HCT116 (cell line): ENCODE measurements around the gene CBX7. TPM values are rescaled to one million over a fixed set of nuclear protein-coding genes. Genes with fewer than 3 reads are reported as not detected.

Experiments used
- ATAC-seq: fragments of 200-7000 bp; cut with Tn5 transposase; 2 replicates; pipeline ENCODE4 v1.9.1; 2020; ENCODE audit warnings: mild to moderate bottlenecking, moderate library complexity
- BruUV-seq: library from RNA; stranded (reverse); fragments of 400-500 nt; replicated peaks from 2 replicates; lab custom pipeline; 2021; lab: Mats Ljungman, UMichigan
- CTCF ChIA-PET: fragments of 300-600 bp; sonication (Branson Sonifier 250); formaldehyde crosslinking; loops from one replicate; lab custom pipeline; 2021; ENCODE audit warnings: antibody characterized with exemption; lab: Charles Lee
- POLR2A ChIA-PET: fragments of 300-600, 350-600 bp; sonication (Branson Sonifier 250); formaldehyde crosslinking; loops from one replicate; lab custom pipeline; 2021; ENCODE audit warnings: antibody characterized with exemption; lab: Charles Lee
- RAD21 ChIA-PET, 2 experiments: fragments of 300-600 bp; sonication (Branson Sonifier 250); formaldehyde crosslinking; loops; one replicate each; lab custom pipeline; 2023; ENCODE audit warnings: low total read pairs in 2 of 2; ENCODE audit not compliant: uncharacterized antibody in 2 of 2, unreplicated experiment in 2 of 2, low non-redundant PET in 1 of 2; lab: Charles Lee
- DNase-seq: peaks from one replicate; pipeline ENCODE4 v3.0.0-alpha.2; 2010; ENCODE audit warnings: low read depth, low spot score
- H2AFZ ChIP-seq: fragments of 200-600 bp; shearing (Covaris generic), sonication (generic); 2 replicates; pipeline ENCODE4 v1.6.1; 2017; ENCODE audit warnings: low read depth, mixed run types, mixed read lengths, antibody characterized with exemption, low read length; ENCODE audit not compliant: poor library complexity, severe bottlenecking
- H3K27ac ChIP-seq: 2 replicates; pipeline ENCODE4 v1.5.1; 2012; ENCODE audit warnings: low read depth, low read length
- H3K27me3 ChIP-seq: fragments of 200-600 bp; sonication (generic); 2 replicates; pipeline ENCODE4 v1.6.1; 2016; ENCODE audit warnings: mixed run types, low read length, mixed read lengths; ENCODE audit not compliant: insufficient read depth
- H3K36me3 ChIP-seq, 2 experiments: fragments of 200-500 bp in 1 of 2; fragments of 200-600 bp in 1 of 2; sonication (Bioruptor generic) in 1 of 2; sonication (generic) in 1 of 2; 2 replicates each; pipeline versions ENCODE4 v1.5.1 to v1.6.1; 2014 to 2016; ENCODE audit warnings: low read length in 2 of 2, inconsistent platforms in 1 of 2, mixed read lengths in 1 of 2, mixed run types in 1 of 2; ENCODE audit not compliant: insufficient read depth in 2 of 2, control insufficient read depth in 1 of 2
- H3K4me1 ChIP-seq, 2 experiments: fragments of 200-600 bp in 1 of 2; sonication (generic) in 1 of 2; 2 replicates each; pipeline versions ENCODE4 v1.5.1 to v1.6.1; 2012 to 2017; ENCODE audit warnings: low read length in 2 of 2, inconsistent platforms in 1 of 2, mild to moderate bottlenecking in 1 of 2, mixed read lengths in 1 of 2, mixed run types in 1 of 2, moderate library complexity in 1 of 2; ENCODE audit not compliant: insufficient read depth in 2 of 2, control insufficient read depth in 1 of 2
- H3K4me2 ChIP-seq: fragments of 200-600 bp; sonication (generic); 2 replicates; pipeline ENCODE4 v1.6.1; 2017; ENCODE audit warnings: mixed run types, low read length, mixed read lengths
- H3K4me3 ChIP-seq, 2 experiments: fragments of 200-600 bp in 1 of 2; sonication (generic) in 1 of 2; replicated peaks in 1 of 2; 2 replicates each; pipeline ENCODE4 v1.5.1; 2011 to 2016; ENCODE audit warnings: low read length in 2 of 2, control low read depth in 1 of 2, low read depth in 1 of 2, mild to moderate bottlenecking in 1 of 2, mixed read lengths in 1 of 2, mixed run types in 1 of 2
- H3K79me2 ChIP-seq: fragments of 200-600 bp; sonication (generic); 2 replicates; pipeline ENCODE4 v1.6.1; 2017; ENCODE audit warnings: mild to moderate bottlenecking, mixed run types, low read length, moderate library complexity, mixed read lengths; ENCODE audit not compliant: insufficient read depth
- H3K9ac ChIP-seq: fragments of 200-600 bp; sonication (generic); 2 replicates; pipeline ENCODE4 v1.6.1; 2016; ENCODE audit warnings: low read length, mixed read lengths
- H3K9me2 ChIP-seq: fragments of 200-600 bp; sonication (generic), shearing (Covaris generic); 2 replicates; pipeline ENCODE4 v1.6.1; 2017; ENCODE audit warnings: mixed run types, mild to moderate bottlenecking, moderate library complexity; ENCODE audit not compliant: insufficient read depth
- H3K9me3 ChIP-seq, 2 experiments: fragments of 200-500 bp in 1 of 2; fragments of 200-600 bp in 1 of 2; sonication (Bioruptor generic) in 1 of 2; sonication (generic) in 1 of 2; 2 replicates each; pipeline ENCODE4 v1.6.1; 2014 to 2017; ENCODE audit warnings: low read length in 2 of 2, mixed read lengths in 2 of 2, inconsistent platforms in 1 of 2, low read depth in 1 of 2, mild to moderate bottlenecking in 1 of 2, mixed run types in 1 of 2, moderate library complexity in 1 of 2; ENCODE audit not compliant: control insufficient read depth in 1 of 2, insufficient read depth in 1 of 2
- H4K20me1 ChIP-seq: fragments of 200-600 bp; sonication (generic), shearing (Covaris generic); 2 replicates; pipeline ENCODE4 v1.6.1; 2017; ENCODE audit warnings: mixed run types, mild to moderate bottlenecking, moderate library complexity; ENCODE audit not compliant: insufficient read depth
- CEBPB ChIP-seq: IDR thresholded peaks from 2 replicates; pipeline ENCODE4 v1.6.1; 2012; ENCODE audit warnings: low read depth
- EGR1 ChIP-seq: IDR thresholded peaks from 2 replicates; pipeline ENCODE4 v1.6.1; 2012; ENCODE audit warnings: low read depth
- EZH2 ChIP-seq: fragments of 200-600 bp; sonication (generic); IDR thresholded peaks from 2 replicates; pipeline ENCODE4 v1.6.1; 2017; ENCODE audit warnings: antibody characterized with exemption, mixed run types
- EZH2phosphoT487 ChIP-seq: fragments of 200-600 bp; IDR thresholded peaks from 2 replicates; pipeline ENCODE4 v1.6.1; 2018; ENCODE audit warnings: antibody characterized with exemption, borderline replicate concordance
- FOSL1 ChIP-seq: IDR thresholded peaks from 2 replicates; pipeline ENCODE4 v1.6.1; 2012; ENCODE audit warnings: low read depth
- JUND ChIP-seq: IDR thresholded peaks from 2 replicates; pipeline ENCODE4 v1.6.1; 2012
- MAX ChIP-seq: IDR thresholded peaks from 2 replicates; pipeline ENCODE4 v1.6.1; 2012
- POLR2A ChIP-seq: IDR thresholded peaks from 2 replicates; pipeline ENCODE4 v1.7.0; 2011; ENCODE audit warnings: borderline replicate concordance; ENCODE audit not compliant: insufficient read depth, insufficient read length; ENCODE audit errors: extremely low read depth
- RAD21 ChIP-seq: IDR thresholded peaks from 2 replicates; pipeline ENCODE4 v1.6.1; 2012; ENCODE audit warnings: low read depth, mild to moderate bottlenecking
- SIN3A ChIP-seq: IDR thresholded peaks from 2 replicates; pipeline ENCODE4 v1.6.1; 2012; ENCODE audit warnings: low read depth
- YY1 ChIP-seq: IDR thresholded peaks from 2 replicates; pipeline ENCODE4 v1.6.1; 2011; ENCODE audit warnings: low read length, low read depth, moderate library complexity, mild to moderate bottlenecking; ENCODE audit not compliant: insufficient replicate concordance; ENCODE audit errors: extremely low read depth
- ZFX ChIP-seq: fragments of 450-650 bp; IDR thresholded peaks from 2 replicates; pipeline ENCODE4 v1.6.1; 2017
- ZNF274 ChIP-seq: fragments of 200-500 bp; sonication (Bioruptor generic); IDR thresholded peaks from 2 replicates; pipeline ENCODE4 v1.6.1; 2014; ENCODE audit warnings: mild to moderate bottlenecking, low read depth, low read length, inconsistent platforms
- intact Hi-C: fragments of 100-400 bp; cut with micrococcal nuclease; formaldehyde crosslinking; loops from 2 replicates; pipeline ENCODE4 v1.10.0; 2022
- total RNA-seq: library from RNA; stranded (reverse); gene quantifications from one replicate; pipeline ENCODE4 v1.2.1, GENCODE V29; 2021; ENCODE audit not compliant: unreplicated experiment
- TF ChIP-seq, protein P1 (sequence below), 3 experiments: fragments of 200-600 bp in 1 of 3; sonication (generic) in 1 of 3; IDR thresholded peaks in 2 of 3; conservative IDR thresholded peaks in 1 of 3; 2 replicates each; pipeline ENCODE4 v1.5.1; 2012 to 2017; ENCODE audit warnings: low read depth in 2 of 3, low read length in 2 of 3, antibody characterized with exemption in 1 of 3, borderline replicate concordance in 1 of 3, control low read depth in 1 of 3, mild to moderate bottlenecking in 1 of 3, mixed read lengths in 1 of 3, mixed run types in 1 of 3, moderate library complexity in 1 of 3; ENCODE audit not compliant: insufficient read depth in 1 of 3
- TF ChIP-seq, protein P2 (sequence below): IDR thresholded peaks from 2 replicates; pipeline ENCODE4 v1.6.1; 2012; ENCODE audit warnings: low read depth

The CBX7 gene
- total RNA-seq, 1 experiment from 2014 or later = 20.1 TPM

DNA sequence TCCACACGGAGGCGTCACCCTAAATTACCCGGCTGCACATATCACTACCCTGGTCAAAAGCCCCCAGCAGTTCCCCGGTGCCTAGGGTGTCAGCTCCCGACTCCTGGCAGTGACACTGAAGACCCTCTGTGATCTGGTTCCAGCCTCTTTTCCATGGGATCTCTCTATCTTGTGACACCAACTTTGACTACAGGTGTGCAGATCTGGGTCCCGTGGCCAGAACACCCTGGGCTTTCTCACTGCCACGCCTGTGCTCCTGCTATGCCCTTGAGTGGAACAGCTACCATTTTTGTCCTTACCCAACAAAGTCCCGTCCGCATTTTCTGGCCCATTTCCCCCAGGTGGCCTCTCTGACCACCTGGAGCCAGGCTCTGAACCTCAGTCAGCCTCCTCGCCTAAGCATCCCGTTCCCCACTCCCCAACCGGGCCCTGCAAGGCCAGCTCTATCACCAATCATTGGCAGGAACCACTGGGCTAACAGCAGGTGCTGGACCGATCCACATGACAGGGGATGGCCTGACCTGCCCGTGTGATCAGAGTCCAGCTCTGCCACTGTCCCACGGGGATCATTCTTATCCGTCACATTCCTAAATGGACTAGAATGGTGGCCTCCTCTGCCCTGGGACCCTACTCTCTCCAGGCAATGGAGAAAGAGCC lies 20.7 kb upstream of the CBX7 start:
- Histone ChIP-seq H4K20me1 (no peaks in the 10 kb centered on the region), H3K36me3 (no peaks in the 10 kb centered on the region), H3K27ac (no peak overlapping the region), H3K27me3 (no peaks in the 10 kb centered on the region), H3K79me2 (no peaks in the 10 kb centered on the region), H3K9me3 (no peaks in the 10 kb centered on the region), H3K9ac (no peak overlapping the region), H3K4me2 (peak overlapping the region; percentile 82; the same call in 1 of the 2 replicates), H3K4me1 (peaks cover 38 to 67% of the 10 kb centered on the region in 2 experiments), H2AFZ (no peak overlapping the region), H3K9me2 (no peaks in the 10 kb centered on the region), H3K4me3 (no peak overlapping the region)
- no peak for DNase-seq
- ChIA-PET POLR2A (interaction anchor here (1.2 kb wide), 2 partner anchors 139 to 143 kb away, joined by 4 to 5 read pairs; no protein-coding TSS in a partner anchor), RAD21 (interaction anchor here (1.2 kb wide), 2 partner anchors 134 to 138 kb away, joined by 3 to 5 read pairs; no protein-coding TSS in a partner anchor), CTCF (interaction anchor here (0.7 to 1.9 kb wide), 2 partner anchors 136 to 138 kb away, joined by 4 to 5 read pairs; no protein-coding TSS in a partner anchor)
- no peak for ATAC-seq
- intact Hi-C loops = loop anchor here (5.0 kb wide), 2 partner anchors 34 to 119 kb away; no protein-coding TSS in a partner anchor
- BruUV-seq = no TSS peak
- no peak for TF ChIP-seq RAD21
- TF ChIP-seq ZFX = no peak
- no peak for TF ChIP-seq POLR2A
- no peak for TF ChIP-seq EZH2phosphoT487
- no peak for TF ChIP-seq YY1
- TF ChIP-seq, protein P1, sequence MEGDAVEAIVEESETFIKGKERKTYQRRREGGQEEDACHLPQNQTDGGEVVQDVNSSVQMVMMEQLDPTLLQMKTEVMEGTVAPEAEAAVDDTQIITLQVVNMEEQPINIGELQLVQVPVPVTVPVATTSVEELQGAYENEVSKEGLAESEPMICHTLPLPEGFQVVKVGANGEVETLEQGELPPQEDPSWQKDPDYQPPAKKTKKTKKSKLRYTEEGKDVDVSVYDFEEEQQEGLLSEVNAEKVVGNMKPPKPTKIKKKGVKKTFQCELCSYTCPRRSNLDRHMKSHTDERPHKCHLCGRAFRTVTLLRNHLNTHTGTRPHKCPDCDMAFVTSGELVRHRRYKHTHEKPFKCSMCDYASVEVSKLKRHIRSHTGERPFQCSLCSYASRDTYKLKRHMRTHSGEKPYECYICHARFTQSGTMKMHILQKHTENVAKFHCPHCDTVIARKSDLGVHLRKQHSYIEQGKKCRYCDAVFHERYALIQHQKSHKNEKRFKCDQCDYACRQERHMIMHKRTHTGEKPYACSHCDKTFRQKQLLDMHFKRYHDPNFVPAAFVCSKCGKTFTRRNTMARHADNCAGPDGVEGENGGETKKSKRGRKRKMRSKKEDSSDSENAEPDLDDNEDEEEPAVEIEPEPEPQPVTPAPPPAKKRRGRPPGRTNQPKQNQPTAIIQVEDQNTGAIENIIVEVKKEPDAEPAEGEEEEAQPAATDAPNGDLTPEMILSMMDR (IDR thresholded peaks at IDR 0.05 in 2 of 3, conservative IDR thresholded peaks at IDR 0.05 in 1 of 3; ENCODE audit: borderline replicate concordance in 1 of 3, insufficient read depth in 1 of 3, low read depth in 2 of 3, low read length in 2 of 3) = no peak
- TF ChIP-seq EGR1 = no peak
- TF ChIP-seq EZH2 = no peak
- TF ChIP-seq CEBPB = no peak
- no peak for TF ChIP-seq SIN3A
- TF ChIP-seq, protein P2, sequence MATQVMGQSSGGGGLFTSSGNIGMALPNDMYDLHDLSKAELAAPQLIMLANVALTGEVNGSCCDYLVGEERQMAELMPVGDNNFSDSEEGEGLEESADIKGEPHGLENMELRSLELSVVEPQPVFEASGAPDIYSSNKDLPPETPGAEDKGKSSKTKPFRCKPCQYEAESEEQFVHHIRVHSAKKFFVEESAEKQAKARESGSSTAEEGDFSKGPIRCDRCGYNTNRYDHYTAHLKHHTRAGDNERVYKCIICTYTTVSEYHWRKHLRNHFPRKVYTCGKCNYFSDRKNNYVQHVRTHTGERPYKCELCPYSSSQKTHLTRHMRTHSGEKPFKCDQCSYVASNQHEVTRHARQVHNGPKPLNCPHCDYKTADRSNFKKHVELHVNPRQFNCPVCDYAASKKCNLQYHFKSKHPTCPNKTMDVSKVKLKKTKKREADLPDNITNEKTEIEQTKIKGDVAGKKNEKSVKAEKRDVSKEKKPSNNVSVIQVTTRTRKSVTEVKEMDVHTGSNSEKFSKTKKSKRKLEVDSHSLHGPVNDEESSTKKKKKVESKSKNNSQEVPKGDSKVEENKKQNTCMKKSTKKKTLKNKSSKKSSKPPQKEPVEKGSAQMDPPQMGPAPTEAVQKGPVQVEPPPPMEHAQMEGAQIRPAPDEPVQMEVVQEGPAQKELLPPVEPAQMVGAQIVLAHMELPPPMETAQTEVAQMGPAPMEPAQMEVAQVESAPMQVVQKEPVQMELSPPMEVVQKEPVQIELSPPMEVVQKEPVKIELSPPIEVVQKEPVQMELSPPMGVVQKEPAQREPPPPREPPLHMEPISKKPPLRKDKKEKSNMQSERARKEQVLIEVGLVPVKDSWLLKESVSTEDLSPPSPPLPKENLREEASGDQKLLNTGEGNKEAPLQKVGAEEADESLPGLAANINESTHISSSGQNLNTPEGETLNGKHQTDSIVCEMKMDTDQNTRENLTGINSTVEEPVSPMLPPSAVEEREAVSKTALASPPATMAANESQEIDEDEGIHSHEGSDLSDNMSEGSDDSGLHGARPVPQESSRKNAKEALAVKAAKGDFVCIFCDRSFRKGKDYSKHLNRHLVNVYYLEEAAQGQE = no peak
- no peak for TF ChIP-seq FOSL1
- TF ChIP-seq JUND = no peak
- TF ChIP-seq ZNF274 = no peak
- TF ChIP-seq MAX = no peak
